IPS DF 4.7 (cell line): Measurements from ENCODE around the gene LENG9.
"Not testable (repeated sequence)": the region's sequence is repeated elsewhere in the genome, so short reads cannot be mapped to it uniquely, and the experiment has no call there.

Experiments used
- DNase-seq: peaks from one replicate; pipeline ENCODE4 v3.0.0-alpha.2; 2013; ENCODE audit warnings: low spot score; ENCODE audit errors: extremely low read depth

LENG9 gene

GRCh38 chr19:54459282-54460229 is 4.0 kb downstream of the LENG9 start:
- no peak for DNase-seq

- DNase-seq: no peak
Observed at GRCh38 chr19:54458648-54459281, 4.8 kb downstream of the LENG9 start.

- no peak for DNase-seq
Observed at GRCh38 chr19:54457773-54458647, 5.6 kb downstream of the LENG9 start.

- DNase-seq: no peak
Observed at GRCh38 chr19:54456423-54457373, 6.9 kb downstream of the LENG9 start.

- DNase-seq: no peak
Observed at GRCh38 chr19:54455786-54456422, 7.7 kb downstream of the LENG9 start.

- DNase-seq: no peak
Observed at GRCh38 chr19:54454781-54455675, 8.6 kb downstream of the LENG9 start.

- no peak for DNase-seq
Observed at GRCh38 chr19:54453921-54454780, 9.4 kb downstream of the LENG9 start.

- no peak for DNase-seq
Observed at GRCh38 chr19:54452626-54453025, 11.0 kb downstream of the LENG9 start.

- no peak for DNase-seq
Observed at GRCh38 chr19:54451997-54452396, 11.6 kb downstream of the LENG9 start.

GRCh38 chr19:54451331-54451871 is 12.2 kb downstream of the LENG9 start:
- DNase-seq: no peak

- DNase-seq: no peak
Observed at GRCh38 chr19:54449701-54450069, 13.9 kb downstream of the LENG9 start.

- no peak for DNase-seq
Observed at GRCh38 chr19:54448774-54449700, 14.5 kb downstream of the LENG9 start, which contains the start of gene LENG8. TSS of gene LENG8 (plus strand) at chr19:54449199. CDS start at chr19:54451345, 2,146 bp downstream.

GRCh38 chr19:54448040-54448773 is 15.4 kb downstream of the LENG9 start:
- DNase-seq: no peak

- not testable (repeated sequence) for DNase-seq
Observed at GRCh38 chr19:54446349-54446748, 17.2 kb downstream of the LENG9 start.

GRCh38 chr19:54444737-54445136 is 18.8 kb downstream of the LENG9 start:
- DNase-seq: no peak

GRCh38 chr19:54440641-54441040 is 22.9 kb downstream of the LENG9 start:
- DNase-seq: no peak
